GM23248 (cell line): Measurements from ENCODE around the gene ADAM8. TPM values are rescaled to one million over a fixed set of nuclear protein-coding genes. Genes with fewer than 3 reads are reported as not detected.
"Not testable (repeated sequence)": the region's sequence is repeated elsewhere in the genome, so short reads cannot be mapped to it uniquely, and the experiment has no call there.

Experiments
- DNase-seq: peaks from one replicate; pipeline ENCODE4 v3.0.0-alpha.2; 2015
- H2AFZ ChIP-seq: fragments of 200-600 bp; sonication (generic); 2 replicates; pipeline ENCODE4 v1.6.1; 2016; ENCODE audit warnings: antibody characterized with exemption
- H3F3A ChIP-seq: fragments of 200-600 bp; sonication (generic); 2 replicates; pipeline ENCODE4 v1.6.1; 2016; ENCODE audit warnings: mild to moderate bottlenecking, antibody characterized with exemption, mixed run types; ENCODE audit not compliant: insufficient read depth
- H3K27ac ChIP-seq: fragments of 200-600 bp; sonication (generic); 2 replicates; pipeline ENCODE4 v1.5.1; 2016; ENCODE audit warnings: mild to moderate bottlenecking
- H3K27me3 ChIP-seq: fragments of 200-600 bp; sonication (generic); replicated peaks from 2 replicates; pipeline ENCODE4 v1.6.1; 2016; ENCODE audit warnings: mild to moderate bottlenecking; ENCODE audit not compliant: insufficient read depth
- H3K36me3 ChIP-seq: fragments of 200-600 bp; sonication (generic); 2 replicates; pipeline ENCODE4 v1.6.1; 2016; ENCODE audit warnings: low read depth, mild to moderate bottlenecking
- H3K4me1 ChIP-seq: fragments of 200-600 bp; sonication (generic); 2 replicates; pipeline ENCODE4 v1.6.1; 2016; ENCODE audit warnings: mild to moderate bottlenecking; ENCODE audit not compliant: insufficient read depth
- H3K4me2 ChIP-seq: fragments of 200-600 bp; sonication (generic); one replicate; pipeline ENCODE4 v1.6.1; 2016; ENCODE audit warnings: mild to moderate bottlenecking; ENCODE audit not compliant: unreplicated experiment
- H3K4me3 ChIP-seq: fragments of 200-600 bp; sonication (generic); 2 replicates; pipeline ENCODE4 v1.5.1; 2016; ENCODE audit warnings: mild to moderate bottlenecking
- H3K79me2 ChIP-seq: fragments of 200-600 bp; sonication (generic); 2 replicates; pipeline ENCODE4 v1.6.1; 2016; ENCODE audit warnings: mild to moderate bottlenecking; ENCODE audit not compliant: insufficient read depth
- H3K9ac ChIP-seq: fragments of 200-600 bp; sonication (generic); 2 replicates; pipeline ENCODE4 v1.6.1; 2016; ENCODE audit warnings: mild to moderate bottlenecking
- H3K9me2 ChIP-seq: fragments of 200-600 bp; sonication (generic); 2 replicates; pipeline ENCODE4 v1.6.1; 2016; ENCODE audit warnings: mixed run types, mild to moderate bottlenecking, moderate library complexity; ENCODE audit not compliant: insufficient read depth
- H3K9me3 ChIP-seq: fragments of 200-600 bp; sonication (generic); one replicate; pipeline ENCODE4 v1.6.1; 2017; ENCODE audit warnings: low read depth
- H4K20me1 ChIP-seq: fragments of 200-600 bp; sonication (generic); 2 replicates; pipeline ENCODE4 v1.6.0; 2016; ENCODE audit not compliant: insufficient read depth
- EZH2 ChIP-seq: fragments of 200-600 bp; sonication (generic); IDR thresholded peaks from 2 replicates; pipeline ENCODE4 v1.6.1; 2018; ENCODE audit warnings: antibody characterized with exemption, mild to moderate bottlenecking; ENCODE audit not compliant: insufficient read depth, poor library complexity, severe bottlenecking
- EZH2phosphoT487 ChIP-seq: fragments of 200-600 bp; sonication (generic); IDR thresholded peaks from 2 replicates; pipeline ENCODE4 v1.6.1; 2018; ENCODE audit warnings: antibody characterized with exemption, moderate library complexity, mild to moderate bottlenecking, low read depth; ENCODE audit not compliant: insufficient read depth
- WGBS, 2 experiments: methylation state at CpG; one replicate each; pipeline ENCODE4 v1.1.6; 2015 to 2017; ENCODE audit warnings: low lambda C conversion rate in 2 of 2, low coverage in 1 of 2; ENCODE audit errors: missing lambda C conversion rate in 2 of 2; 5-methylcytosine and 5-hydroxymethylcytosine counted together
- in situ Hi-C: fragments of 300-500 bp; cut with MboI; formaldehyde crosslinking; loops from 2 replicates; pipeline ENCODE4 v1.15.0; 2020
- polyA plus RNA-seq: library from polyadenylated mRNA; unstranded; fragments of >200 nt; fragmentation: Nextera tagmentation; extraction: Ambion mirVana; gene quantifications from 2 replicates; pipeline ENCODE4 v1.2.1, GENCODE V29; 2016
- total RNA-seq: library from RNA; depleted of rRNA; stranded (reverse); fragments of >200 nt; shearing (Covaris generic); gene quantifications from 2 replicates; pipeline ENCODE4 v1.2.3, GENCODE V29; 2014

Gene ADAM8
- total and polyA plus RNA-seq, 2 experiments from 2014 or later = 0.76 TPM; not detected in 1

DNA sequence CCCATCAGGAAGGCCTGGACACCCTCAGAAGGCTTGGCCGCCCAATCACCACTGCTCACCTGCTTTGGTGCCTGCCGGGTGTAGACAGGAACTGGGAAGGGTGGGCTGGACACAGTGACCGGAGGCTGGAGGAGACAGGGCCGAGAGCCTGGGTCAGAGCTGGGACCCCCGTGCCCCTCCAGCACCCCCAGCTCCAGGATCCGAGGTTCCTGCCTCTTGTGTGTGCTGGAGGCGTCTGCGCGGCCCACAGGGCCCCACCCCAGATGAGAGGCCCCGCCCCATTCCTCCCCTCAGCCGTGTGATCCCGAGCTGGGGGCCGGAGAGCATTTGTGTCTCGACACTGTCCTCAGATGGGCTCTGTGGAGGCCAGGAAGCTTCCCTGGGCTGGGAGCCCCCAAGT lies 9.4 kb downstream of the ADAM8 start:
- Histone ChIP-seq H3K79me2 (no peaks in the 10 kb centered on the region), H2AFZ (no peak overlapping the region), H3K4me3 (no peak overlapping the region), H3K9me2 (no peaks in the 10 kb centered on the region), H3F3A (no peaks in the 10 kb centered on the region), H3K27me3 (no peaks in the 10 kb centered on the region), H4K20me1 (no peaks in the 10 kb centered on the region), H3K4me1 (no peaks in the 10 kb centered on the region), H3K9ac (no peak overlapping the region), H3K9me3 (no peaks in the 10 kb centered on the region), H3K36me3 (no peaks in the 10 kb centered on the region), H3K4me2 (no peak overlapping the region), H3K27ac (no peak overlapping the region)
- in situ Hi-C loops = no loop called here
- 70 to 72% methylated on average over 9 to 14 of the region's 14 CpGs for WGBS, 2 experiments
- TF ChIP-seq EZH2phosphoT487 (no peak), EZH2 (no peak)
- no peak for DNase-seq

DNA sequence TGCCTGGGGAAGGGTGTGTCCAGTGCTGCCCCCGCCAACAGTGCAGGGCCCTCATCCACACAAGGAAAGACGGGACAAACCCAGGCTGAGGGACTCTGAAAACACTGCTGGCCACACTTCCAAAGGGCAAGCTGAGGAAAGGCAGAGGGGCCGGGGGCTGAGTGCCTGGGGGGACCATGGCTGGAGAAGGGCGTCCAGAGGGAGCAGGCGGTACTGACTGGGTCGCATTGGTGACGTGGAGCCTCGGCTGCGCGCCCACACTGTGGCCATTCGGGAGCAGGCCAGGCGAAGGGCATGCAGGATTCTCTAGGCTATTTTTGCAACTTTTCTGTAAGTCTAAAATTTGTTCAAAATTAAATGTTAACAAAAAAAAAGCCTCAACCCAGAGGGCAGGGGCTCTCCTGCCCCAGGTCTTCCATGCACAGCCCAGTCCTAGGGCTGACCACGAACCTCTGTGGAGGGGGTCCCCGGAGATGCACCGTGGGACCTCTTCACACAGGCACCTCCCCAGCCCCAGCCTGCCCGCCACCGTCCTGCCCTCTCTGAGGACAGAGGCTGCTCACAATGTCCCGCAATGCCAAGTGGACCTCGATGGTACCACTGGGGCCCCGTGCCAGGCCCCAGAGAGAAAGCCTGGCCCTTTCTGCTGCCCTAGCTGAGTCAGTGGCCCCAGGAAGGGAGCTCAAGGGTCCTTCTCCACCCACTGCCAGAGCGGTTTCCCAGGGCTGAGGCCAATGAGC lies 10.4 kb downstream of the ADAM8 start:
- WGBS, 2 experiments = 72 to 76% methylated on average over 21 of the region's 21 CpGs
- Histone ChIP-seq H3K4me1 (no peaks in the 10 kb centered on the region; the same call in 1 of the 2 replicates), H3K79me2 (no peaks in the 10 kb centered on the region), H3K27me3 (no peaks in the 10 kb centered on the region), H3K9ac (no peak overlapping the region), H3K4me3 (no peak overlapping the region), H3K9me2 (no peaks in the 10 kb centered on the region), H3K27ac (no peak overlapping the region), H4K20me1 (no peaks in the 10 kb centered on the region), H3F3A (no peaks in the 10 kb centered on the region), H3K9me3 (no peaks in the 10 kb centered on the region), H2AFZ (no peak overlapping the region), H3K4me2 (no peak overlapping the region), H3K36me3 (no peaks in the 10 kb centered on the region)
- in situ Hi-C loops = no loop called here
- TF ChIP-seq EZH2 (no peak), EZH2phosphoT487 (no peak)
- no peak for DNase-seq

GRCh38 chr10:133265052-133265451 lies 11.6 kb downstream of the ADAM8 start:
- H3K36me3 ChIP-seq, H3K9me2 ChIP-seq, H3K27me3 ChIP-seq, H3K4me2 ChIP-seq, H3K27ac ChIP-seq, H3K9ac ChIP-seq, H3K9me3 ChIP-seq, H4K20me1 ChIP-seq, in situ Hi-C loops, H3K79me2 ChIP-seq, H3F3A ChIP-seq, H2AFZ ChIP-seq, DNase-seq, H3K4me1 ChIP-seq, H3K4me3 ChIP-seq: not testable (repeated sequence)
- WGBS, 2 experiments = 77 to 96% methylated on average over 3 to 10 of the region's 10 CpGs

GRCh38 chr10:133264461-133264860 lies 12.2 kb downstream of the ADAM8 start:
- in situ Hi-C loops = no loop called here
- H3K27ac ChIP-seq = no peak overlapping the region
- no peak overlapping the region for H3K9ac ChIP-seq
- DNase-seq = no peak
- no peaks in the 10 kb centered on the region for H3K36me3 ChIP-seq
- no peaks in the 10 kb centered on the region for H3K9me2 ChIP-seq
- no peak overlapping the region for H3K4me2 ChIP-seq
- H3F3A ChIP-seq = peaks cover 9% of the 10 kb centered on the region
- H4K20me1 ChIP-seq = no peaks in the 10 kb centered on the region
- H3K9me3 ChIP-seq = no peaks in the 10 kb centered on the region
- WGBS, 2 experiments = 67 to 75% methylated on average over 9 of the region's 9 CpGs
- H2AFZ ChIP-seq = no peak overlapping the region
- no peak for TF ChIP-seq EZH2
- TF ChIP-seq EZH2phosphoT487 = no peak
- H3K79me2 ChIP-seq = no peaks in the 10 kb centered on the region
- no peaks in the 10 kb centered on the region for H3K27me3 ChIP-seq
- no peak overlapping the region for H3K4me3 ChIP-seq
- peaks cover 8% of the 10 kb centered on the region for H3K4me1 ChIP-seq

GRCh38 chr10:133263674-133264073 lies 13.0 kb downstream of the ADAM8 start:
- H3F3A ChIP-seq = peaks cover 9% of the 10 kb centered on the region
- no peaks in the 10 kb centered on the region for H3K9me3 ChIP-seq
- H4K20me1 ChIP-seq = no peaks in the 10 kb centered on the region
- H3K36me3 ChIP-seq = no peaks in the 10 kb centered on the region
- in situ Hi-C loops = no loop called here
- no peaks in the 10 kb centered on the region for H3K79me2 ChIP-seq
- no peak overlapping the region for H2AFZ ChIP-seq
- H3K4me2 ChIP-seq = no peak overlapping the region
- H3K9me2 ChIP-seq = no peaks in the 10 kb centered on the region
- peaks cover 13% of the 10 kb centered on the region for H3K4me1 ChIP-seq
- 63 to 77% methylated on average over 9 to 10 of the region's 10 CpGs for WGBS, 2 experiments
- no peak overlapping the region for H3K4me3 ChIP-seq
- H3K27me3 ChIP-seq = no peaks in the 10 kb centered on the region
- no peak overlapping the region for H3K9ac ChIP-seq
- H3K27ac ChIP-seq = no peak overlapping the region
- TF ChIP-seq EZH2 = no peak
- no peak for TF ChIP-seq EZH2phosphoT487
- DNase-seq = no peak
